Neural progenitor cell (in vitro differentiated cells): ENCODE measurements around the gene MINDY1.

ENCODE experiments used
- EZH2 ChIP-seq: fragments of 200-600 bp; sonication (generic); IDR thresholded peaks from 2 replicates; pipeline ENCODE4 v1.6.1; 2017; ENCODE audit warnings: antibody characterized with exemption, mild to moderate bottlenecking, moderate library complexity
- TF ChIP-seq, protein P1 (sequence below): fragments of 200-600 bp; sonication (generic); IDR thresholded peaks from 2 replicates; pipeline ENCODE4 v1.5.1; 2017; ENCODE audit warnings: antibody characterized with exemption, mild to moderate bottlenecking

DNA sequence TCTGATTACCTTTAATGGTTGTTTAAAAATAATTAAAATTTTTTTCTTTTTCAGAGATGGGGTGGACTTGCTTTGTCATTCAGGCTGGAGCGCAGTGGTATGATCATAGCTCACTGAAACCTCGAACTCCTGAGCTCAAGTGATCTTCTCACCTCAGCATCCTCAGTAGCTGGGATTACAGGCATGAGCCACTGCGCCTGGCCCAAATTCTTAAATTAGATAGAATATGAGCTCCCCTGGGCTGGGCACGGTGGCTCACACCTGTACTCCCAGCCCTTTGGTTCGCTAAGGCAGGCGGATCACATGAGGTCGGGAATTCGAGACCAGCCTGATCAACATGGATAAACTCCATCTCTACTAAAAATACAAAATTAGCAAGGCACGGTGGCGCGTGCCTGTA is 49.0 kb downstream of the MINDY1 start:
- TF ChIP-seq, protein P1, sequence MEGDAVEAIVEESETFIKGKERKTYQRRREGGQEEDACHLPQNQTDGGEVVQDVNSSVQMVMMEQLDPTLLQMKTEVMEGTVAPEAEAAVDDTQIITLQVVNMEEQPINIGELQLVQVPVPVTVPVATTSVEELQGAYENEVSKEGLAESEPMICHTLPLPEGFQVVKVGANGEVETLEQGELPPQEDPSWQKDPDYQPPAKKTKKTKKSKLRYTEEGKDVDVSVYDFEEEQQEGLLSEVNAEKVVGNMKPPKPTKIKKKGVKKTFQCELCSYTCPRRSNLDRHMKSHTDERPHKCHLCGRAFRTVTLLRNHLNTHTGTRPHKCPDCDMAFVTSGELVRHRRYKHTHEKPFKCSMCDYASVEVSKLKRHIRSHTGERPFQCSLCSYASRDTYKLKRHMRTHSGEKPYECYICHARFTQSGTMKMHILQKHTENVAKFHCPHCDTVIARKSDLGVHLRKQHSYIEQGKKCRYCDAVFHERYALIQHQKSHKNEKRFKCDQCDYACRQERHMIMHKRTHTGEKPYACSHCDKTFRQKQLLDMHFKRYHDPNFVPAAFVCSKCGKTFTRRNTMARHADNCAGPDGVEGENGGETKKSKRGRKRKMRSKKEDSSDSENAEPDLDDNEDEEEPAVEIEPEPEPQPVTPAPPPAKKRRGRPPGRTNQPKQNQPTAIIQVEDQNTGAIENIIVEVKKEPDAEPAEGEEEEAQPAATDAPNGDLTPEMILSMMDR, result no peak
- TF ChIP-seq EZH2, result no peak
